Activated effector memory CD4-positive, alpha-beta T cell treated with Interleukin-2 at 50 U/mL for 16 hours (primary cell): Measurements from ENCODE around the gene USP2.

Experiments
- DNase-seq: peaks from one replicate; pipeline ENCODE4 v3.0.0-alpha.2; 2020

The USP2 gene

DNA sequence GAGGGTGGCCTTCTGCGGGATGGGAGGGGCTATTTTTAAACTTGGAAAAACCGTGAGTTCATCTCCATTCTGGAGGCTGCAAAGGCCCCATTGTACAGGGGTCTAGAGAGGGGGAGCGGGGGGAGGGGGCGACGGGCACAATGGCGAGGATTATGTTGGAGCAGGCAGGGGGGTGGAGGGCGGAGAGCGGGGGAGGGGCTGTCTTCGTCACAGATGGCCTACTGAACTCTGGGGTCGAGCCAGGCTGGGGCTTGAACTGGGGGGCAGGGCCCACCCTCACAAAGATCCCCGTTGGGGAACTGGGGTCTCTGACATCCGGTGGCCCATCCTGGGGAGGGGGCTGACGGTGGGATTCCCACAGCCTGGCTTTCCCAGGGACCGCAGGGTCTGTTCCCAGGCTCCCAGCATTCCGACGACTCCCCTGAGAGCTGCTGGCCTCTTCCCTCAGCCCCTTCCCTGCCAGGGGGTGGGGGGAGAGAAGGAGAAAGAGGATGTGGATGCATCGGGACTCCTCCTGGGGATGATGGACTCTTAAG is 61.2 kb downstream of the USP2 start:
- no peak for DNase-seq

DNA sequence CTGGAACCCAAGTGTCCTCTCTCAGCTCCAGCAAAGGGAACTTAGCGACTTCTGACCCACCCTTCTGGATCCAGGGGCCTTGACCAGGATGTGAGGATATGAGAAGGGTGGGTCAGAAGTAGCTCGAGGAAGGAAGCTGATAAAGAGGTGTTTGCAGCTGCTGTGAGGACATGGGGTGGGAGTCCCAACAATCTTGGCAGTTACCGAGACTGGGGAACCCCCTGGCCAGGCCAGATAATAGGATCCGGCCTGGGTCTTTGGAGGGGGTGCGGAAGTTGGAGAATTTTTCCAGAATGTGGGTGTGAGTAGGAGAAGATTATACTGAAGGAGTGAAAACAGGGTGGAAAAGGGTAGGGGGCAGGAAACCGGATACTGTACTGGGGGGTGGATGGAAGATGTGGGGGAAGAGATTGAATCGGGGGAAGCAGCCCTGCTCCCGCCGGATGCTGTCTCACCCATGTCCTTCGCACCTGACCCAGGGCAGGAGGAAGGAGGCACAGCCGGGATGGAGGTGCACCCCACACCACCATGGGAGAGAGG is 61.7 kb downstream of the USP2 start:
- no peak for DNase-seq

DNA sequence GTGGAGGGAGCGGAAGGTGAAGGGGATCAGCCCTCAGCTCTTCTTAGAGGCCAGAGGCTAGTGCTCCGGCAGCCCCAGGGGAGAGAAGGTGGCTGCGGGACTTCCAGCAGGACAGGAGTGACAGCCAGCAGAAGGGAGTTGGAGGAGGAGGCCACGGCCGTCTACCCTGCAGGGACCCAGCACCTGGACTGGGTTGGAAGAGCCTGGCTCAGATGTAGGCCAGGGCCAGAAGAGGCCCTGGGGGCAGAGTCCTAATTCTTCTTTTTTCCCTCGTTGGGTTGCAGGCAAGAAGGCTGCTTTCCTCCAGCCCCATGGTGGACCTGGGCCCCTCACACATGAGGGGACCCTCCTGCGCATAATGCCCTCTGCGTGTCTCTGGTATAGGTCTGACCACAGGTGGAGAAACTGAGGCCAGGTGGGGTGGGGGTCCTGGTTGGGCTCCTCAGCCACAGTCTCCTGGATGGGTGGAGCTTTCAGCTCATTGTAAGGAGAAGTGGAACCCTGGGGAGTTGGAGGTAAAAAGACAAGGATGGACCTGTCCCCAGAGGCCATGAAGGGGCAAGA is 62.3 kb downstream of the USP2 start:
- no peak for DNase-seq

DNA sequence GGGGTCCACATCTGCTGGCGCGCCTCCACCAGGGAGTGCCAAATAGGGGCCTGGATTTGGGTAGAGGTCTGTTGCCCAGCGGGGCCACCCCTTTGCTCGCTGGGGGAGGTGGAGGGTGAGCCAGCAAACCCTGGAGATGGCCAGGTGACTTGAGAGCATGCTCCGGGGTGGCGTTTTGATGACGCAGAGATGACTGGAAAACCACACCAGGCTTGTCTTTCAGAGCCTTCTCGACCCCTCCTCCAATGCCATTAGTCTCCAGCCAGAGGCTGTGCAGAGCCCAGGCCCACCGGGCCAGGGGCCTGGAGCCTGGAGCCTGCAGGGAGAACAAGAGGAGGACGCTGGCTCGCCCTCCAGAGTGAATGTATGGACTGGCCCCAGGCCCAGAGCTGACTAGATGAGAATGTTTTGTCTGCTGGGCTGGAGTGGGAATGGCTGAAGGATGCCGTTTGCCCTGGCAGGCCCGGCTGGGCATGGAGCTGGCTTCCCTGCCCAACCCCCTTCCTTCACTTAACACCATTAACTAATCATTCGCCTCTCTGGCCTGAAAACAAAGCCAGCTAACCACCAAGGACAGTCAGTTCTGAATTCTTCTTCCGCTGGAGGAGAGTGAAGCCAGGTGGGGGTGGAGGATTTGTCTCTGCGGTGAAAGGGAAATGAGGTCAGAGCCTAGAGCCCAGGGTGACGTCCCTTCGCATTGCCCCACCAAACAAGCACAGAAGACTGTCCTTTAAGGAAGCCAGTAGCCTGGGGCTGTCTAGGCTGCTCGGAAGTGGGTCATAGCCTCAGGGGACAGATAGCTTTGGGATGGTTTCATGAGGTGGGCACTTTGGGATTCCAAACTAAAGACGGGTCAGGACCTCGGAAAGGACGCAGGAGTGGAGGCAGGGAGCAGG is 63.0 kb downstream of the USP2 start:
- DNase-seq, result no peak

DNA sequence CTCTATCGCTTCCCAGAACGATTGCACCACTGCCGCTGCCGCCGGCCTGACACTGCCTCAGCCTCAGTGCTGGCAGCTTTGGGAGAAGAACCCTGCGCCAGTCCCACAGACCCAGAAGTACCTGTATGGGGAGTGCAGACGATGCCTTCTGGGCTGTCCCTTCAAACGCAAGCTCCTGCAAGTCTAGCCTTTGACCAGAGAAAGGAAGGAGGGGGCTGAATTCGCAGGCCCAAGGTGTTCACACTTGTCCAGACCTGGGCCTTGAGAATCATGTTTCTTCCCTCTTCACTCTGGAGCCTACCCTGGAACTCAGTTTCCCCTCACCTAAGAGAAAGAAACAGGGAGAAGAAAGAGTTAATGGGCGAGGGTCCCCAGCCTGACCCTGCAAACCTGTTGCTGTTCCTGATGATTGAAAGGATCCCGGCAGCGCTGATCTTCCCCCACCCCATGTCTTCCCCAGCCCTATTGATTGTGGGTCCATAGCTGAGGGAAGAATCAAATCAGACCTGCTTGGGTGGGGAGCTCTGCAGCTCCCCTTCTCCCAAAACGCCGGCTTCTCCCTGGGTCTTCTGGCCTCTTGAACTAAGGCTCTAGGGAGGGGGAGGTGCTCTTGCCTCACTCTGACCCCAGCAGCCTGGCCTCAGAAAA is 63.8 kb downstream of the USP2 start:
- no peak for DNase-seq

- no peak for DNase-seq
Observed at GRCh38 chr11:119316729-119317591, 64.5 kb downstream of the USP2 start, which contains the start of gene MCAM. Gene MCAM, minus strand, starts transcription at chr11:119317130. Its CDS starts 29 bp downstream, at chr11:119317101.

- no peak for DNase-seq
Observed at GRCh38 chr11:119316016-119316728, 65.3 kb downstream of the USP2 start.

DNA sequence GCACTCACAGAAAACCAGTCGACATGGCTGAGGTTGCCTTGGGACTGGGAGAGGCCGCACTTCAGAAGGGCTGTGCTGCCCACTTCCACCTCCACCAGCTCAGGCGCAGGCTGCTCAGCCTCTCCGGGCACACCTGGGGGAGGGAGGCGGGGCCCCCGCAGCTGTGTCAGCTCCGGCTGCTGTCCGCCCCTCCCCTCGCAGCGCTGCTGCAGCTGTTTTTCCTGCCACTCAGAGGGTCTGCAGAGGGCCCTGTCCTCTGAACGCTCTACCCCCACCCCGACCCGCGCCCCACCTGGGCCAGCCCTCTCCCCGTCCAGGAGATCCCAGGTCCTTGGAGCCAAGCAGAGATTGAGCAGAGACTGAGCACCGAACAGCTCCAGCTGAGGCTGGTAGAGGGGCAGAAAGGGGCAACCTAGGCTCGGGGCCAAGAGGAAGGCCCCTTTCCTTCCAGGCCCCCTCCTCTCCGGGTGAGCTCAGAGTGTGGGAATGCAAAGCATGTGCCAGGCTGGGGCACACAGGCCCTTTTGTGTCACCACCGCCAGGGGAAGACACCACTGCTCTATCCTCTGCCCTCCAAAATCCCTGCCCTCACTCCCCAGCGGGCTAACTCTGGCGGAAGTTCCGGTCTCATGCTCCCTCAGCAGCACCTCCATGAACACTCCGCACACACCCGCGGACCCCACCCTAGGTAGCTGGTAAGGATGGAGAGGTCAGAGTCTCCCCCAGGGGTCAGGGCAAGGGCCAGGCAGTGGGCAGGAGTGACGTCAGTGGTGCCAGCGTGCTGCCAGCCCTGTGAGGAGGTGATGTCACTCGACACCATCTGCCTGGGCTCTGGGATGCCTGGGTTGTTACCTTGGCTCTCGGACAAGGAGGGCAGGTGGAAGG is 66.1 kb downstream of the USP2 start:
- DNase-seq, result no peak

- DNase-seq, result no peak
Observed at GRCh38 chr11:119314726-119315125, 66.8 kb downstream of the USP2 start.

- no peak for DNase-seq
Observed at GRCh38 chr11:119310682-119311052, 70.8 kb downstream of the USP2 start.

DNA sequence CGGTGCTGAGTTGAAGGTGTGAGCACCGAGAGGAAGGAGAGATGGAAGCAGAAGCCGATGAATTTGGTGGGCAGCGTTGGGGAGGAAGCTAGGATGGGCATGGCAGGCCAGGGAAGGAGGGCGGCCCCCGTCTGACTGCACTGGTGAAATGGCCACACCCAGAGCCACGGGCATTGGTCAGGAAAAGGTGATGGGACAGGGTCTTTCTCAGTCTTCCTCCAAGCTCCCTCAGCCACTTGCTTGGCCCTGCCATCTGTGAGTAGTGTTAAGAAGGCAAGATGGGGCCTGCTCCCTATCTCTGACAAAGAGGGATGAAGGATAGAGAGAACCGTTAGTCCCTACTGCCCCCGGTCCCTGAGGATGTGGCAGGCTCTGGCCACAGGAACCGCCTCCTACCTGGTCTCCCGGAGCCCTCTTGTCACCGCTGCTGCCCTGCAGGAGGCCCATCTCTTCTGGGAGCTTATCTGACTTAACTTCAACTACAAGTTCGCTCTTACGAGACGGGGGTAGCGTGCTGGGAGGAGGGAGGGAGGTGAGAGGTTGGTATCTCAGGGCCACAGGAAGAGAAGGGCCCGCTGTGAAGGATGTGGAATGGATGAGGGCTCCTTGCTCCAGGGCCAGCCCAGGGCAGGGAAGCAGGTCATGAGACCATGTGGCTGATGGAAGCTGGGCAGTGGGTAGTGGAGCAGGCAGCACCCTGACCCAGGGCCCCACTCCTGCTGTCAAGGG is 71.4 kb downstream of the USP2 start:
- DNase-seq, result no peak

GRCh38 chr11:119309411-119309810 is 72.1 kb downstream of the USP2 start:
- DNase-seq, result no peak

DNA sequence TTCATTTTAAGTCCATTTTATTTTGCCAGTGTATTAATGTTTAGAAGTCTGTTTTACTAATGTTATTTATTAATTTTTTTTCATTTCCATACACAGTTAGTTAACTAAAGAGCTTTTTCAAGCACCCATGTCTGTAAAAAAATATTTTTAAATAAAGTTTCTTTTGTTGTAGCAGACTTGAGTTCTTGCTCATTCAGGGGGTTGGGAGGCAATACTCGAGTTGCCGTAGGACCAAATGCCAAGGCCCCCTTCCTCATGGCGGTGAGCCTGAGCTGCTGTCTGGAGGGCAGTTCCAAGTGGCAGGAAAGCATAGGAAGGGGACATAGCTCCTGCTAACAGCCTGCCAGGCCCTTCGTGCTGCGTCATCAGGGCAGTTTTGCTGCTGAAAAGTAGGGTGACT is 73.5 kb downstream of the USP2 start:
- no peak for DNase-seq

GRCh38 chr11:119307219-119307618 is 74.3 kb downstream of the USP2 start:
- DNase-seq, result no peak

DNA sequence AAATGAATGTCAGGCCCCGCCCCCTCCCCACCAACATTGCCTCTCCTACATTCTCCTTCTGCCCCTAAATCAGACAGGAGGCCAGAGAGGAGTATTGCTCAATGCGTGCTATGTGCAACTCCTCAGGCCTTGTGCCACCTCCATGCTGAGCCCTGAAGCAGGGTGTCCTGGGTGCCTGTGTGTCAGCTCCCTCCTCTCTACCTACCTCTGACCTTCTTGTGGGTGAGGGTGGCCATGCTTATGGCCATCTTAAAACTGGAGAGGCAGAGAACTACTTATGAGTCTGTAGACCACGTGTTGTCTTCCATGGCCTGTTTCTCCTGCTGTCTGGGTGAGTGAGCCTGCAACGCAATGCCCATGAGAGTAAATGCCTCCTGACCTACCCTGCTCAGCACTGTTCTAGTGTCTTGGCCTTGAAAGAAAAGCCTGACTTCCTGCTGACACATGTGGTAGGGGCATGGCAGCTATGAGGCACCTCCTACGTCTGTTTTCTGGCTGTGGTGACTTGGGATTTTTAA is 75.1 kb downstream of the USP2 start:
- no peak for DNase-seq

- DNase-seq, result no peak
Observed at GRCh38 chr11:119305556-119306372, 75.7 kb downstream of the USP2 start.
